ENCODE results near the gene LRRC58. TPM values are rescaled to one million over a fixed set of nuclear protein-coding genes. Genes with fewer than 3 reads are reported as not detected.

The LRRC58 gene
- total and polyA plus RNA-seq, 2 donors (not counting 3 experiments of a cell fraction or from before 2014, with no cell fraction given): 3.7 to 11.9 TPM

GRCh38 chr3:120299403-120299802 is 49.8 kb downstream of the LRRC58 start:
- Histone ChIP-seq H3K27me3 (ENCODE audit: control insufficient read depth in 2 of 2, insufficient read depth in 2 of 2, low read length in 2 of 2) (no peaks in the 10 kb centered on the region), H4K20me1 (replicated peaks; ENCODE audit: control insufficient read depth, extremely low read depth, insufficient read depth, low read length) (no peaks in the 10 kb centered on the region), H3K79me2 (ENCODE audit: control insufficient read depth, insufficient read depth, low read length) (no peaks in the 10 kb centered on the region), H3K27ac (ENCODE audit: insufficient read depth, low read depth, low read length) (no peak overlapping the region), H3K36me3 (ENCODE audit: control insufficient read depth in 2 of 2, extremely low read depth in 1 of 2, insufficient read depth in 2 of 2, low read length in 2 of 2) (no peaks in the 10 kb centered on the region), H3K9ac (replicated peaks; ENCODE audit: extremely low read depth, insufficient read depth, low read length) (no peak overlapping the region), H3K9me3 (replicated peaks; ENCODE audit: control insufficient read depth, insufficient read depth, low read length) (no peaks in the 10 kb centered on the region), H2AFZ (ENCODE audit: low read depth, low read length) (no peak overlapping the region), H3K4me3 (replicated peaks in 1 of 3; ENCODE audit: insufficient read depth in 1 of 3, low read depth in 1 of 3, low read length in 3 of 3) (no peak overlapping the region), H3K4me2 (ENCODE audit: insufficient read depth, low read length) (no peak overlapping the region), H3K4me1 (ENCODE audit: control insufficient read depth, extremely low read depth, insufficient read depth, low read length) (no peaks in the 10 kb centered on the region), H3K9me1 (replicated peaks; ENCODE audit: control insufficient read depth, extremely low read depth, insufficient read depth, low read length) (no peaks in the 10 kb centered on the region)
- FAIRE-seq: no peak
- no peak for DNase-seq (ENCODE audit: low read depth, low spot score)
- dilution Hi-C loops (cut with MboI; ENCODE audit: extremely low pct_ligation_motif_present, low sequenced_read_pairs) (no loop called here), intact Hi-C loops (cut with micrococcal nuclease) (no loop called here)
- no TSS peak for BruUV-seq (replicated peaks)
- TF ChIP-seq POLR2AphosphoS5 (IDR thresholded peaks at IDR 0.05; ENCODE audit: insufficient read depth, low read depth, low read length) (no peak), POLR2A (IDR thresholded peaks at IDR 0.05; ENCODE audit: low read depth, low read length) (no peak), EZH2 (IDR thresholded peaks at IDR 0.05; ENCODE audit: borderline replicate concordance, low read depth, low read length, severe bottlenecking) (no peak), GATA2 (IDR thresholded peaks at IDR 0.05; ENCODE audit: insufficient read depth, insufficient read length, low read depth, low read length) (no peak), JUN (IDR thresholded peaks at IDR 0.05; ENCODE audit: borderline replicate concordance, insufficient read depth, insufficient read length, low read depth) (no peak), MAX (IDR thresholded peaks at IDR 0.05; ENCODE audit: insufficient read depth, insufficient read length) (no peak), MYC (IDR thresholded peaks at IDR 0.05; ENCODE audit: low read depth, low read length) (no peak), CTCF (IDR thresholded peaks at IDR 0.05; ENCODE audit: extremely low read depth in 1 of 2, insufficient read depth in 1 of 2, low read depth in 1 of 2, low read length in 2 of 2) (no peak), FOS (IDR thresholded peaks at IDR 0.05; ENCODE audit: borderline replicate concordance, insufficient read depth, low read length) (no peak)
- POLR2A ChIA-PET: no interaction called here
- CTCF ChIA-PET: interaction anchor here (1.7 kb wide), 1 partner anchor 10 kb away, joined by 5 read pairs; no protein-coding TSS in a partner anchor
